Embryonic facial prominence (tissue), 1 donor: ENCODE data around the gene PPP2R5B.

Experiments used
- DNase-seq: peaks from one replicate; pipeline ENCODE4 v3.0.0-alpha.2; 2016; ENCODE audit errors: extremely low spot score

PPP2R5B gene

GRCh38 chr11:64908766-64909165 is 15.7 kb upstream of the PPP2R5B start:
- no peak for DNase-seq

- no peak for DNase-seq
Observed at GRCh38 chr11:64909653-64910343, 14.7 kb upstream of the PPP2R5B start.

- no peak for DNase-seq
Observed at GRCh38 chr11:64910451-64911093, 13.9 kb upstream of the PPP2R5B start.

- DNase-seq = no peak
Observed at GRCh38 chr11:64911142-64911541, 13.3 kb upstream of the PPP2R5B start.

- no peak for DNase-seq
Observed at GRCh38 chr11:64911689-64912088, 12.8 kb upstream of the PPP2R5B start.

GRCh38 chr11:64913171-64913727 is 11.2 kb upstream of the PPP2R5B start:
- no peak for DNase-seq

GRCh38 chr11:64914123-64914522 is 10.4 kb upstream of the PPP2R5B start:
- DNase-seq = no peak

- no peak for DNase-seq
Observed at GRCh38 chr11:64915376-64915887, 9.1 kb upstream of the PPP2R5B start.

- no peak for DNase-seq
Observed at GRCh38 chr11:64916040-64916774, 8.3 kb upstream of the PPP2R5B start.

- DNase-seq = peak; percentile 99
Observed at GRCh38 chr11:64916775-64917662, 7.5 kb upstream of the PPP2R5B start, which contains the start of gene ATG2A. TSS of gene ATG2A (minus strand) at chr11:64917209. CDS start at chr11:64917135, 74 bp downstream.

- no peak for DNase-seq
Observed at GRCh38 chr11:64917663-64917995, 6.9 kb upstream of the PPP2R5B start.

GRCh38 chr11:64918017-64918416 is 6.5 kb upstream of the PPP2R5B start:
- DNase-seq = no peak

GRCh38 chr11:64919627-64920026 is 4.9 kb upstream of the PPP2R5B start:
- no peak for DNase-seq

GRCh38 chr11:64920124-64920523 is 4.4 kb upstream of the PPP2R5B start:
- DNase-seq = no peak

GRCh38 chr11:64921384-64921783 is 3.1 kb upstream of the PPP2R5B start:
- DNase-seq = no peak

- DNase-seq = no peak
Observed at GRCh38 chr11:64923151-64923661, 1.3 kb upstream of the PPP2R5B start.

GRCh38 chr11:64924910-64925284 is 408 bp downstream of the PPP2R5B start:
- DNase-seq = no peak

GRCh38 chr11:64925536-64926436 is 1.3 kb downstream of the PPP2R5B start:
- DNase-seq = no peak

- DNase-seq = no peak
Observed at GRCh38 chr11:64926689-64927088, 2.2 kb downstream of the PPP2R5B start.

- no peak for DNase-seq
Observed at GRCh38 chr11:64928957-64929356, 4.5 kb downstream of the PPP2R5B start.
